ENCODE measurements around the gene MICU1. TPM values are rescaled to one million over a fixed set of nuclear protein-coding genes. Genes with fewer than 3 reads are reported as not detected.

Gene MICU1
- total and polyA plus RNA-seq, 2 donors (not counting 3 experiments of a cell fraction or from before 2014, with no cell fraction given), result 27.5 to 48.0 TPM

DNA sequence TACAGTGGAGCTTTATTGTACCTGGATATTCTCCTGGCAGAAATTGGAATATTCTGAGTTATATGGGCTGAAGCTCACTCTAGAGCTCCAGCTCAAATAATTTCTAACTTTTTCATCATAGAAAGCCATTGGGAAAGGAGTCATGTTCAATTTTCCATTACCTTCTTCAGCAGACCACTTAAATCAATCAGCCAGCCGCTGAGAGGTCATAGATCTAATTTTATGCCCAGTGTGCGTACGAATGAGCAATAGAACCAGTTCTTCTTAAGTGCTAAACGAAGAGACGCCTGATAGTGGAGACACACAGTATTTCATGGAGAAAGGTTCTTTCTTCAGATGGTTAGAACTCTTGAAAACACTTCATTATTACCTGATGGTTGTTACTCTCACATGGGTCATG, 236.2 kb downstream of the MICU1 start:
- dilution Hi-C loops (cut with MboI; ENCODE audit: extremely low pct_ligation_motif_present, low sequenced_read_pairs) (no loop called here), intact Hi-C loops (cut with micrococcal nuclease) (no loop called here)
- FAIRE-seq (no peak), DNase-seq (ENCODE audit: low read depth, low spot score) (no peak)
- no peaks in the 10 kb centered on the region for H3K9me1 ChIP-seq (replicated peaks; ENCODE audit: control insufficient read depth, extremely low read depth, insufficient read depth, low read length)
- BruUV-seq (replicated peaks), result no TSS peak
- H2AFZ ChIP-seq (ENCODE audit: low read depth, low read length), result no peak overlapping the region
- no peak overlapping the region for H3K9ac ChIP-seq (replicated peaks; ENCODE audit: extremely low read depth, insufficient read depth, low read length)
- no peaks in the 10 kb centered on the region for H3K36me3 ChIP-seq (ENCODE audit: control insufficient read depth in 2 of 2, extremely low read depth in 1 of 2, insufficient read depth in 2 of 2, low read length in 2 of 2)
- POLR2A ChIA-PET, result no interaction called here
- H3K79me2 ChIP-seq (ENCODE audit: control insufficient read depth, insufficient read depth, low read length), result no peaks in the 10 kb centered on the region
- no peak overlapping the region for H3K4me2 ChIP-seq (ENCODE audit: insufficient read depth, low read length)
- H3K4me1 ChIP-seq (ENCODE audit: control insufficient read depth, extremely low read depth, insufficient read depth, low read length), result no peaks in the 10 kb centered on the region
- no peaks in the 10 kb centered on the region for H4K20me1 ChIP-seq (replicated peaks; ENCODE audit: control insufficient read depth, extremely low read depth, insufficient read depth, low read length)
- H3K27ac ChIP-seq (ENCODE audit: insufficient read depth, low read depth, low read length), result no peak overlapping the region
- CTCF ChIA-PET, result interaction anchor here (1.3 kb wide), 1 partner anchor 10 kb away, joined by 4 read pairs; no protein-coding TSS in a partner anchor
- no peaks in the 10 kb centered on the region for H3K27me3 ChIP-seq (ENCODE audit: control insufficient read depth in 2 of 2, insufficient read depth in 2 of 2, low read length in 2 of 2)
- H3K9me3 ChIP-seq (replicated peaks; ENCODE audit: control insufficient read depth, insufficient read depth, low read length), result no peaks in the 10 kb centered on the region
- H3K4me3 ChIP-seq (replicated peaks in 1 of 3; ENCODE audit: insufficient read depth in 1 of 3, low read depth in 1 of 3, low read length in 3 of 3), result no peak overlapping the region
- TF ChIP-seq, protein P1, sequence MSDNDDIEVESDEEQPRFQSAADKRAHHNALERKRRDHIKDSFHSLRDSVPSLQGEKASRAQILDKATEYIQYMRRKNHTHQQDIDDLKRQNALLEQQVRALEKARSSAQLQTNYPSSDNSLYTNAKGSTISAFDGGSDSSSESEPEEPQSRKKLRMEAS (IDR thresholded peaks at IDR 0.05; ENCODE audit: insufficient read depth, insufficient read length), result no peak
- TF ChIP-seq GATA2 (IDR thresholded peaks at IDR 0.05; ENCODE audit: insufficient read depth, insufficient read length, low read depth, low read length), result no peak

DNA sequence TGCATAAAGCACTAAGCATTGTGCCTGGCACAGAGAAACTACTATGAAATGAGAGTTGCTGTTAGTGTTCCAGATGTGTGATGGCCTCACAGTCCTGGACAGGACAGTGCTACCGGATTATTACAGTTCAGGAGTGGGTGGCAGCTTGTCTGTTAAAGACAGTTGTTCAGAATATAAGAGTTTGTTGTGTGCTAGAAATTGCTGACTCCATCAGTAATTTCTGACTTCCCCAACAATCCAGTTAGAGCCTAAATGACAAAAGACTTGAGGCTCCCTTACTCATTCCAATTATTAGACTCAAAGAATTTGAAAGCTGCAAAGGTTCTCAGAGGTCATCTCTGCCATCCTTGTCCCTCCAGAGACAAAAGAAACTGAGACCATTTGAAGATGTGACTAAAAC, 236.9 kb downstream of the MICU1 start:
- Histone ChIP-seq H3K79me2 (ENCODE audit: control insufficient read depth, insufficient read depth, low read length) (no peaks in the 10 kb centered on the region), H3K4me1 (ENCODE audit: control insufficient read depth, extremely low read depth, insufficient read depth, low read length) (no peaks in the 10 kb centered on the region), H3K9me1 (replicated peaks; ENCODE audit: control insufficient read depth, extremely low read depth, insufficient read depth, low read length) (no peaks in the 10 kb centered on the region), H4K20me1 (replicated peaks; ENCODE audit: control insufficient read depth, extremely low read depth, insufficient read depth, low read length) (no peaks in the 10 kb centered on the region), H3K36me3 (ENCODE audit: control insufficient read depth in 2 of 2, extremely low read depth in 1 of 2, insufficient read depth in 2 of 2, low read length in 2 of 2) (no peaks in the 10 kb centered on the region), H3K27ac (ENCODE audit: insufficient read depth, low read depth, low read length) (no peak overlapping the region), H3K4me3 (replicated peaks in 1 of 3; ENCODE audit: insufficient read depth in 1 of 3, low read depth in 1 of 3, low read length in 3 of 3) (no peak overlapping the region), H3K4me2 (ENCODE audit: insufficient read depth, low read length) (no peak overlapping the region), H3K27me3 (ENCODE audit: control insufficient read depth in 2 of 2, insufficient read depth in 2 of 2, low read length in 2 of 2) (no peaks in the 10 kb centered on the region), H3K9ac (replicated peaks; ENCODE audit: extremely low read depth, insufficient read depth, low read length) (no peak overlapping the region), H2AFZ (ENCODE audit: low read depth, low read length) (no peak overlapping the region), H3K9me3 (replicated peaks; ENCODE audit: control insufficient read depth, insufficient read depth, low read length) (no peaks in the 10 kb centered on the region)
- dilution Hi-C loops (cut with MboI; ENCODE audit: extremely low pct_ligation_motif_present, low sequenced_read_pairs) (no loop called here), intact Hi-C loops (cut with micrococcal nuclease) (no loop called here)
- FAIRE-seq, result no peak
- BruUV-seq (replicated peaks), result no TSS peak
- ChIA-PET POLR2A (no interaction called here), CTCF (interaction anchor here (1.1 to 1.3 kb wide), 2 partner anchors 10 to 16 kb away, joined by 3 to 4 read pairs; no protein-coding TSS in a partner anchor)
- no peak for TF ChIP-seq MYC (IDR thresholded peaks at IDR 0.05; ENCODE audit: low read depth, low read length)
- no peak for TF ChIP-seq POLR2AphosphoS5 (IDR thresholded peaks at IDR 0.05; ENCODE audit: insufficient read depth, low read depth, low read length)
- no peak for TF ChIP-seq EZH2 (IDR thresholded peaks at IDR 0.05; ENCODE audit: borderline replicate concordance, low read depth, low read length, severe bottlenecking)
- TF ChIP-seq JUN (IDR thresholded peaks at IDR 0.05; ENCODE audit: borderline replicate concordance, insufficient read depth, insufficient read length, low read depth), result no peak
- TF ChIP-seq GATA2 (IDR thresholded peaks at IDR 0.05; ENCODE audit: insufficient read depth, insufficient read length, low read depth, low read length), result no peak
- TF ChIP-seq FOS (IDR thresholded peaks at IDR 0.05; ENCODE audit: borderline replicate concordance, insufficient read depth, low read length), result no peak
- no peak for TF ChIP-seq POLR2A (IDR thresholded peaks at IDR 0.05; ENCODE audit: low read depth, low read length)
- TF ChIP-seq, protein P2, sequence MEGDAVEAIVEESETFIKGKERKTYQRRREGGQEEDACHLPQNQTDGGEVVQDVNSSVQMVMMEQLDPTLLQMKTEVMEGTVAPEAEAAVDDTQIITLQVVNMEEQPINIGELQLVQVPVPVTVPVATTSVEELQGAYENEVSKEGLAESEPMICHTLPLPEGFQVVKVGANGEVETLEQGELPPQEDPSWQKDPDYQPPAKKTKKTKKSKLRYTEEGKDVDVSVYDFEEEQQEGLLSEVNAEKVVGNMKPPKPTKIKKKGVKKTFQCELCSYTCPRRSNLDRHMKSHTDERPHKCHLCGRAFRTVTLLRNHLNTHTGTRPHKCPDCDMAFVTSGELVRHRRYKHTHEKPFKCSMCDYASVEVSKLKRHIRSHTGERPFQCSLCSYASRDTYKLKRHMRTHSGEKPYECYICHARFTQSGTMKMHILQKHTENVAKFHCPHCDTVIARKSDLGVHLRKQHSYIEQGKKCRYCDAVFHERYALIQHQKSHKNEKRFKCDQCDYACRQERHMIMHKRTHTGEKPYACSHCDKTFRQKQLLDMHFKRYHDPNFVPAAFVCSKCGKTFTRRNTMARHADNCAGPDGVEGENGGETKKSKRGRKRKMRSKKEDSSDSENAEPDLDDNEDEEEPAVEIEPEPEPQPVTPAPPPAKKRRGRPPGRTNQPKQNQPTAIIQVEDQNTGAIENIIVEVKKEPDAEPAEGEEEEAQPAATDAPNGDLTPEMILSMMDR (IDR thresholded peaks at IDR 0.05; ENCODE audit: extremely low read depth in 1 of 2, insufficient read depth in 1 of 2, low read depth in 1 of 2, low read length in 2 of 2), result no peak
- TF ChIP-seq, protein P1 (IDR thresholded peaks at IDR 0.05; ENCODE audit: insufficient read depth, insufficient read length), result no peak
- DNase-seq (ENCODE audit: low read depth, low spot score), result no peak

All from endothelial cell of umbilical vein (primary cell).